Activated gamma-delta T cell treated with anti-CD3 and anti-CD28 coated beads, Interleukin-2, amount 50 U/mL, for 16 hours (primary cell): ENCODE results near the gene FAM24B.

Experiments used
- DNase-seq: peaks from one replicate; pipeline ENCODE4 v3.0.0-alpha.2; 2020; ENCODE audit warnings: low read depth

Gene FAM24B

GRCh38 chr10:122827302-122827701 is 52.1 kb downstream of the FAM24B start:
- no peak for DNase-seq

DNA sequence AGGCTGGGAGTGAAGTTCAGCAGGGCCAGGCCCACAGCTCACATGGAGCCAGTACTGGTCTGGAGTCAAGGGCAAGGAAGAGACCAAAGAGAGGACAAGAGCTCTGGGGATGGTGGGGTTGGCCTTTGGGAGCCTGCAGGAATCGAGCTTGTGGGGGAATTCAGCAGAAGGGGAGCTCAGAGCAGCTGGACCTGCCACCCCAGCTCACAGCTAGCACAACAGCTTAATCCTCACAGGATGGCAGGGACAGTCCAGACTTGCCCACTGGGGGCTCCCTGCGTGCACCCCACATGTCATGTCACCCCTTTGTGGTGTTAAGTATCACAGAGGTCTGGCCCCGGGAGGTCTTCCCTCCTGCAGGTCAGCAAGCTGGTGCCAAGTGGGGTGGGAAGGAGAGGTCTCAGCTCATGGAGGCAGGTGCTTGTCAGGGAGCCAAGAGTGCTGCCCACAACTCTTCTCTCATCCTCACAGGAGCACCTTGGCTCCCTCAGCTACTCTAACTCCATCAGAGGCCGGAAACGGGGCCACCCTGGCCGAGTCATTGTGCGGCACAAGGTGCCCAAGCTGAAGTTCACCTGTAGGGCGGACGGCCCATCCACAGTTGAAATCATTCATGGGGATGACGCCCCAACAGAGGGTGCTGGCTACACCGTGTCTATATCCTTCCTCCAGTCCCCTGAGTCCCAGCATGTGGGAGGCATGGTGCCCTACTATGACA is 56.2 kb downstream of the FAM24B start:
- DNase-seq: no peak

DNA sequence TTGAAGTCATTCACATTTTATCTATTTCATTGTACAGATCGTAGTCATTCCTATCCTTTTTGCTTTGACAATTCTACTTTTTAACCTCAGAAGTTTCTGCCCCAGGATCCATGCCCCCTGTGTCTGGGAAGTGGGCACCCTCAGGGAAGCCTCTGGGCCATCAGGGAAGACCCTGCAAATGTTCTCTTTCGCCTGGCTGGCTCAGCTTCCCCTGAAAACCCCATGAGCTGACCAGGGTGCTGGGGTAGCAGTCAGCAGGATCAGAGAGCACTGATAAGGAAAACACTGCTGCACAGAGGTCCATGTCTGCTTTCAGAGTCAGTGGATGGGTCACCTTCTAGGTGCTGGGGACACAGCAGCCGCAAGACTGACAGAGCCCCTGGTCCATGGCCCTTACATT is 57.6 kb downstream of the FAM24B start:
- no peak for DNase-seq

GRCh38 chr10:122815458-122815857 is 63.9 kb downstream of the FAM24B start:
- no peak for DNase-seq

GRCh38 chr10:122814493-122814892 is 64.9 kb downstream of the FAM24B start:
- no peak for DNase-seq

GRCh38 chr10:122812751-122813150 is 66.6 kb downstream of the FAM24B start:
- no peak for DNase-seq

- no peak for DNase-seq
Observed at GRCh38 chr10:122802282-122802681, 77.1 kb downstream of the FAM24B start.
